ENCODE data around the gene SRSF6.

DNA sequence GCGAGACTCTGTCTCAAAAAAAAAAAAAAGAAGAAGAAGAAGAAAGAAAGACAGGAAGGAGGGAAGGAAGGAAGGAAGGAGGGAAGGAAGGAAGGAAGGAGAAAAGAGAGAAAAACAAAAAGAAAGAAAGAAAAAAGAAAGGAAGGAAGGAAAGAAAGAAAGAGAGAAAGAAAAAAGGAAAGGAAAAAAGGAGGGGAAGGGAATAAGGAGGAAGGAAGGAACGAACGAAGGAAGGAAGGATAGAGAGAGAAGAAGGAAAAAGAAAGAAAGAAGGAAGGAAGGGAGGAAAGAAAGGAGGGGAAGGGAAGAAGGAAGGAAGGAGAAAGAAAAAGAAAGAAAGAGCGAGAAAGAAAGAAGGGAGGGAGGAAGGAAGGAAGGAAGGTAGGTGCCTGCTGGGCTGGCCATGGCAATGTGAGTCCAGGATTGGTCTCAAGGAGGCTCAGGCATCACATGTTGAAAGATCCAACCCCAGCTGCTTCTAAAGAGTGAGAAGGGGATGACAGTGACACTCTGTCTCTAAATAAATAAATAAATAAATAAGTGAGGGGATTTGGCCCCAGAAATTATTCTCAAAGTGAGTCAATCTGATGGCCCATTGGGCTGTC, 24.3 kb upstream of the SRSF6 start:
- TF ChIP-seq TCF12 (IDR thresholded peaks at IDR 0.05; ENCODE audit: low read depth, low read length) (no peak), POLR2AphosphoS5 (IDR thresholded peaks at IDR 0.05; ENCODE audit: low read length) (no peak), E4F1 (IDR thresholded peaks at IDR 0.05; ENCODE audit: borderline replicate concordance, partially characterized antibody) (no peak), POLR2A (IDR thresholded peaks at IDR 0.05; ENCODE audit: low read depth, low read length) (no peak)
- TF ChIP-seq, protein P1, sequence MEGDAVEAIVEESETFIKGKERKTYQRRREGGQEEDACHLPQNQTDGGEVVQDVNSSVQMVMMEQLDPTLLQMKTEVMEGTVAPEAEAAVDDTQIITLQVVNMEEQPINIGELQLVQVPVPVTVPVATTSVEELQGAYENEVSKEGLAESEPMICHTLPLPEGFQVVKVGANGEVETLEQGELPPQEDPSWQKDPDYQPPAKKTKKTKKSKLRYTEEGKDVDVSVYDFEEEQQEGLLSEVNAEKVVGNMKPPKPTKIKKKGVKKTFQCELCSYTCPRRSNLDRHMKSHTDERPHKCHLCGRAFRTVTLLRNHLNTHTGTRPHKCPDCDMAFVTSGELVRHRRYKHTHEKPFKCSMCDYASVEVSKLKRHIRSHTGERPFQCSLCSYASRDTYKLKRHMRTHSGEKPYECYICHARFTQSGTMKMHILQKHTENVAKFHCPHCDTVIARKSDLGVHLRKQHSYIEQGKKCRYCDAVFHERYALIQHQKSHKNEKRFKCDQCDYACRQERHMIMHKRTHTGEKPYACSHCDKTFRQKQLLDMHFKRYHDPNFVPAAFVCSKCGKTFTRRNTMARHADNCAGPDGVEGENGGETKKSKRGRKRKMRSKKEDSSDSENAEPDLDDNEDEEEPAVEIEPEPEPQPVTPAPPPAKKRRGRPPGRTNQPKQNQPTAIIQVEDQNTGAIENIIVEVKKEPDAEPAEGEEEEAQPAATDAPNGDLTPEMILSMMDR (IDR thresholded peaks at IDR 0.05 in 2 of 3, conservative IDR thresholded peaks at IDR 0.05 in 1 of 3; ENCODE audit: control insufficient read depth in 2 of 3, extremely low read depth in 1 of 3, insufficient read depth in 1 of 3, low read depth in 3 of 3, low read length in 3 of 3) = no peak
- TF ChIP-seq, protein P2, sequence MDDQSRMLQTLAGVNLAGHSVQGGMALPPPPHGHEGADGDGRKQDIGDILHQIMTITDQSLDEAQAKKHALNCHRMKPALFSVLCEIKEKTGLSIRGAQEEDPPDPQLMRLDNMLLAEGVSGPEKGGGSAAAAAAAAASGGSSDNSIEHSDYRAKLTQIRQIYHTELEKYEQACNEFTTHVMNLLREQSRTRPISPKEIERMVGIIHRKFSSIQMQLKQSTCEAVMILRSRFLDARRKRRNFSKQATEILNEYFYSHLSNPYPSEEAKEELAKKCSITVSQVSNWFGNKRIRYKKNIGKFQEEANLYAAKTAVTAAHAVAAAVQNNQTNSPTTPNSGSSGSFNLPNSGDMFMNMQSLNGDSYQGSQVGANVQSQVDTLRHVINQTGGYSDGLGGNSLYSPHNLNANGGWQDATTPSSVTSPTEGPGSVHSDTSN (IDR thresholded peaks at IDR 0.05; ENCODE audit: insufficient replicate concordance, low read depth, low read length) = no peak
